GM18508 (cell line): Measurements from ENCODE around the gene CLNK.

ENCODE experiments used
- ATAC-seq: cut with Tn5 transposase; IDR thresholded peaks from one replicate; pipeline ENCODE4 v1.9.1; 2021; ENCODE audit warnings: moderate number of reproducible peaks; ENCODE audit not compliant: insufficient read depth, unreplicated experiment

Gene CLNK

DNA sequence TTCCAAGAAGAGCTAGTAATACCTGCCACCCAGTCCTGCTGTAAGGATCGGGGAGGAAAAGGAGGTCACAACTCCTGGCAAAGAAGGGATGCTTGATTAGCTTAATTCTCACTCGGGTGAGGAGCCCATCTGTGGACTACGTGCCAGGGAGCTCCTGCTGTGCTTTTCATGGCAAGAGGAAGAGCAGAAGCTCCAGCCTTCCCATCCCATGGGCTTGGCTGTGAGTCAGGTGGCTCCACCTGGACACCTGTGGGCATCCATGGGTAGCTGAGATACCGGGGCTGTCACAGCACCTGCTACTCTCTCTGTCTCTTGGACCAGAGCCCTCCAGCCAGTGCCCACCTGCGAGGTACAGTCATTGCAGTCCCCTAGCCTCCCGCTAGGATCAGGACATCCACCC, 18.0 kb downstream of the CLNK start:
- no peak for ATAC-seq

DNA sequence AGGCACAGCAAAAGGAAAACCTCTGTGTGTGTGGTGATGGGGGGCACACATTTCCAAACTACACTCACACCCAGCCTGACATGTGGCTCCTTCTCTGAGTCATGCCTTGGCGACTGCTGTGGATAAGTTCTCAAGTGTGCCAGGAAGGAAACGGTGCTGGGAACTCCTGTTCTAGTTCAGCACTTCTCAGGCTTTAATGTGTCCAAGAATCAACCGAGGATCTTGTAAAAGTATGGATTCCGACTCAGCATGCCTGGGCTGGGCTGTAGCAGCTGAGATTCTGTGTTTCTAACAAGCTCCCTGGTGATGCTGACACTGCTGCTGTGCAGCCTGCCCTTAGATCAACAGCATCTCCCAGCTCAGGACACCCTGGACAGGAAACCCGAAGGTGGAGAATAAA, 20.2 kb downstream of the CLNK start:
- no peak for ATAC-seq

DNA sequence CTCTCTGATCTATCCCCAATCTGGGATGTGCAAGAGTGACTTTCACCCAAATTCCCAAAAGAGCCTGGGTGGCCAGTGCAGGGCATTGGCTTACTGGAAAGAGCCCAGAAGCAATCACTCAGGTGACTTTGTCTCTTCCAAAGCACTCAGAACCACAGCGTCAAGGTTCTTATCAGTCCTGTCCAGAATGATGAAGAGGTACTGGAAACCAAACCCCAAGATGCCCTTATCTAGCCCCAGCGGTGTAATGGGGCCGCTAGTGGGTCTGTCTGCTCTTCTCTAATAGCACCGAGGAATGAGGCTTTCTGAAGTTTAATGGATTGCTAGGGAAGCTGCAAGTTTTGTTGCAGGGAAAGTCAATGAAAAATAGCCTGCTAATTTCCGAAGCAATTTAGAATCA, 21.6 kb downstream of the CLNK start:
- no peak for ATAC-seq

DNA sequence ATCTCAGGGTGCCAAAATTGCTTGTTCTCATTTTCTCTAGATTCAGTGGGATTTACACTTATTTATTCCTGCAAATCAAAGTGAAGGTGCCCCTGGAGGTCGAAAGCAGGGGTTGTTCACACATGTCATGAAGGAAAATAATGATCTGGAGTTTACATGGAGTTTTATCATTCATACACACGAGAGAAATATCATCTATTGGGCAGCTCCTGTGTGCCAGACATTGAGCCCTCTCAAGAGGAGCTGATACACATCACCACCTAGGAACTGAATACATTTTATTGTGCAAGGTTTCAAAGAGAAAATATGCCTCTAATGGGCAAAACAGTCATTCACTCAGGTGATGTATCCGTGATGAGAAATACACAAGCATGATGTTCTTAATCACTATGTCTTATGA, 23.5 kb downstream of the CLNK start:
- no peak for ATAC-seq

DNA sequence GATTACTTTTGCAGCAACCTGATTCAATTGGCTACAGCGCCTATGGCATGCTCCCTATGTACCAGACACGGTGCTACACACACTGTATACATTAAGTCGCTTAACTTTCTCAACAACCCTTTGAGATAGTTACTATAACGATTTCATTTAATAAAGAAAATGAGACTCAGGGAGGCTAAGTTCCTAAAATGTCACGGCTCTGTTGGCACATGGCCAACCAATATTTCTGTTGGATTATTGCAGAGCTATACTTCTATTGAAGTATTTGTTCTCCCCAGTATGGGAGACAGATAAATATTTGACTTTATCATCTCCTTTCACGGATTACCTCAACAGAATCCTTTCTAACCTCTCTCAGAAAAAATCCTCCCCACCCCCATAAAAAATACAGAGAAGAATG, 25.3 kb downstream of the CLNK start:
- ATAC-seq: no peak

DNA sequence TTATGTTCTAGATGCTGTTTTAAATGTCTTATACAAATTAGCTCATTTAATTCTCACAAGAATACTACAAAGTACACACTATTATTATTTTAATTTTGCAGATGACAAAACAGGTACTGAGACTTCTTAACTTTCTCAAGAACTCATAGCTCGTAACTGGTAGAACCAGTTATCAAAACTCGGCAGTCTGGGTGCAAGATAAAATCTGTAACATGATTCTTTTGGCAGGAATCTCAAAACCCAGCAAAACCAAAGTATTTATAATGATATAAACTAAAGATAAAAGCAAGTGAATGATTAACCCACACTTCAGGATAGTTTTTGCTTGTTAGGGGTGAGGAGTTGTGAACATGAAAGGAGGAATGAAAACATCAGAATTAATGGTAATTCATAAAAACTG, 27.6 kb downstream of the CLNK start:
- ATAC-seq: no peak

DNA sequence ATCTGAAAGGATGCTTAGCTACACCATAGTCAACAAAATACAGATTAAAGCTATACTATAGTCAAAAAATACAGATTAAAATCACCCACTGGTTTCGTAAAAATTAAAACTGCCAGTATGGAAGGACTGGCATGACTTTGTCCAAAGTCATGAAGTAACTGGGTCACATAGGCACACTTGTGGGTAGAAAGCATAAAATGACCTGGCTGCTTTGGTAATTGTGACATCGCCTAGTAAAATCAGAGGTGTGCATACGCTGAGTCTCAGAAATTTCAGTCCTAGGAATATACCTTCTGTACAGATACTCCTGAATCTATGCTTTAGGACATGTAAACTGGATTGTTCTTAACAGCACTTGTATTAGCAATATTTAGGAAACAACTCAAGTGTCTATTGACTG, 28.1 kb downstream of the CLNK start:
- no peak for ATAC-seq

DNA sequence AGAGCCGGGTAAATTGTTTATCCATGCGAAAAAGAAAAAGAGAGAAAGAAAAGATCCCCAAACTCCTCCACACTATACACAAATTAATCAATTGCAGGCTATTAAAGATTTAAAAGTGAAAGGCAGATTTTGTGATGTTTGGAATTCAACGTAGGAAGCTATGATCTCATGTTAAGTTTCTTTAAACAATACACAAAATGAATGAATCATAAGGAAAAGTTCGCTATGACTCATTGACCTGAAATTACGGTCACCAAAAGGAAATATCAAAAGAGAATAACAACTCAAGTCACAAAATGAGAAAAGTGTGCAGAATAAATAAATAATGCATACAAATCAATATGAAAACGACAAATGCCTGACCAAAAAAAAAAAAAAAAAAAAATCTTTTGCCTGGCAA, 28.6 kb downstream of the CLNK start:
- ATAC-seq: no peak

DNA sequence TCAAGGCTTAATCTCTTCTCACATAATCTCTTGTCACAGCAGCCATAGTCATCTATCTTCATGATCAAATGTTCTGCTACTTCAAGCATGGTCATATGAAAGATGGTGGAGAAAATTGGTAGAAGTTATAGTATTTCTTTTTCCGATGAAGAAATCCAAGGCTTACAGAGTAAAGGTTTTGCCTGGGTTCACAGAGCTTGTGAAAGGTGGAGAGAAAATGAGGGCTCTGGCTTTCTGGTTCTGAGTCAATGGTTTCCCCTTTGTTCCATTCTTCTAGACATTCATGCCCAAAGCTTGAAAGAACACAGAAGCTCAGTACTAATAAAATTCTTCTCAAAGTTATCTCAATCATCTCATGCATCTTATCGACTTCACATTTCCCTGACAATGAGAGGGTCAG, 36.1 kb downstream of the CLNK start:
- ATAC-seq: no peak

DNA sequence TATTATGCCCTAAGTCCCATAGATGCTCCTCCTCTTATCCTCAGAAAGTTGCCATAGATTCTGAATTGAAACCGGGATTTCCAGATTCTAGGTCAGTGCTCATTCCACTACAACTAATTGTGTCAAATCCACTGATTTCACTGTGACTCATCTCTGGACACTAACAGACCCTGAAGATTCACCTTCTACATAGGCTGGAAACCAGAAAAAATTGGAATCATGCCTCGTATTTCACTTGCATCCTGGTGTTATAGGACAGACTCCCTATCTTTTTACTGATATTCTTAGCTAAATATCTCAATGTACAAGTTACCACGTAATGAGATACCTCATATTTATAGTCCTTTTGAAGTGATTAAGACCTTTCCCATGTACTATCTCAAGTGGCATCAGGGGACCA, 36.7 kb downstream of the CLNK start:
- ATAC-seq: no peak

DNA sequence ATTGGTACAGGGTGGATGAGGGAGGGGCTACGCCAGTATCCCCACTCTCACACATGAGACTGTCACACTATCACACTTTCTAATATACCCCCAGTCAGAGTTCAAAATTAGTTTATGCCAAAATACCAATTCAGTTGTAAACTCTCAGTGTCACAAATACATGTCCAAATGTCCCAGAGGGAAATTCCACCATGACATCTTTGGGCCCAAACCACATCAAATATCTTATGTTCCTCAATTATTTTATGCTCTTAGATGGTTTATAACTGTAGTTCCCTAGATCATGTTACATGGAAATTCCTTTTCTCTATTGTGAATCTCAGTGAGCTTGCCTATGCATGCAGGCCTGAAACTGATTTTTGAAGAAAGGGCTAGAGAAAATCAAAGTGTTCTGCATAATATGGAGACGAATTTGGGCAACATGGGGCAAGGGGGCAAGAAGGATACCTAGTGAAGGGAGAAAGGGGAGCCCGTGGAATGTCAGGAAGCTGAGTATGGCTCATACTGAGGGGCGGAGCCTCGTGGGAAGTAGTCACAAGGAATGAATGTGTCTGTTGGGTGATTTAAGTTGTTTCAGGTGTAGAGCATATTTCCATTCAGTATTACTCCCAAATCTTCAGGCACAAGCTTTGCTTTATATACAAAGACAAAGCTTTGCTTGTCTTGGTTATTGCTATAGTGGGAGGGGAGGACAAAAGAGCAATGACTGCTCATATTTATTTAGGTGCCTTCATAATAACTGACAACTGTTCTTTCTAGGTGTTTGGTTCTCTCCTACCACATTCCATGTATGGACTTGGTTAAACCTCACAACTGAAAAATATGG, 40.8 kb downstream of the CLNK start:
- ATAC-seq: no peak

DNA sequence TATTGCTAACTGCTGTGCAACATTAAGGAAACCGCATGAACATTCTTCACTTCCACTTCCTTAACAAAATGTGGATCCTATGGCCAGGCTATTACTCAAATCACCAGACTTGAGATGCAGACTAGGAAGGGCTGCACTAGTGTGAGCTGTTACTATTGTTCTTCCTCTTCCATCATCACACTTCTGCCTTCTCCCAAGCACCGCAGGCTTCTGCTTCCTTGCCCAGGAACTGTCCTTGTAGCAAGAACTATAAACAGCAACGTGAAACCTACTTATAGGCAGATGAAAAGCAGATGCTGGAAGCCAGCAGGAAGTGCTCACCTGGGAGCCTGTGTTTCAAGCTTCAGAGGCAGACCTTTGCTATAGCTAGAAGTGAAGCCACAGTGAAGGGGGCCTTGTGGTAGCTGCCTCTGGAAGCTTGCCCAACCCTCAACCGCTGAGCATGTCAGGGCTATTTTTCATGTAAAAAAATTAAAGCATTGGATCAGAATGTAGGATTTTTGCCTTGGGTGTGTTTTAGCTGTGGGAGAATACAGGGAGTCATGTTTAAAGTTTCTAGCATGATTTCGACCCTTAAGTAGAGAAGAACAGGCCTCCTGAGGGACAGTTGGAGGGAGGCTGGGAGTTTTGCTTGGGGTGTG, 43.9 kb downstream of the CLNK start:
- ATAC-seq: no peak

DNA sequence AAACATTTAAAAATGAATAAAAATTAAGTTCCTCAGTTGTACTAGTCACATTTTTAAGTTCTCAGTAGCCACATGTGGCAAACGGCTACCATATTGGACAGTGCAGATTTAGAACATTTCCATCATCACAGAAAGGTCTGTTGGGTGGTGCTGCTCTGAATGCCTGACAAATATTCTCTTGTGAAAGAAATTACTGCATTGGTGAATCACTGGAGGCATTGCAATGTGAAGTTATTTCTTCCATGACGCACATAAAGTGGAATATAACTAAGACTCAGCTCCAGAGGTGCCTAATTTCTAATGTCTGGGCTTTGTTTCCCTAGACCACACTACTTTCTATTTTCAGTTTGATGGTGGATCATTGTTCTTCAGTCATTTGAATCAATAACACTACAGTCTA, 44.9 kb downstream of the CLNK start:
- ATAC-seq: no peak

DNA sequence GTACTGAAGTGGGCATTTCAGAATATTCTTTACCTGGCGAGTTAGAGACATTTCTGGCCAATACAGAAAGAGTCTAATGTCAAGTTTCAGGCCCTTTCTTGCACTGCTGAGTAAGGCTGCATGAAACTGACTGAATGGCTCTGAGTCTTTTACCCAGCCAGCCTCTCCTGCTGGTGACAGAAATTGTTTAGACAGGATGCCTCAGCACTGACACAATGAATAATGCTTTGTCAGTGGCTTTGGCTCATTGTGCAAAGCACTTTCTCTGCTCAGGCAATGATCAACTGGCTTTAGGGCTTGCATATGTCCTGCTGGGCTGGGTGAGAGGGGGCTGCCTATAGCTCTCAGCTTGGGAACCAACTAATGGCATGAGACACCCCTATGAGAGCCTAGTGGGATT, 45.5 kb downstream of the CLNK start:
- ATAC-seq: no peak

DNA sequence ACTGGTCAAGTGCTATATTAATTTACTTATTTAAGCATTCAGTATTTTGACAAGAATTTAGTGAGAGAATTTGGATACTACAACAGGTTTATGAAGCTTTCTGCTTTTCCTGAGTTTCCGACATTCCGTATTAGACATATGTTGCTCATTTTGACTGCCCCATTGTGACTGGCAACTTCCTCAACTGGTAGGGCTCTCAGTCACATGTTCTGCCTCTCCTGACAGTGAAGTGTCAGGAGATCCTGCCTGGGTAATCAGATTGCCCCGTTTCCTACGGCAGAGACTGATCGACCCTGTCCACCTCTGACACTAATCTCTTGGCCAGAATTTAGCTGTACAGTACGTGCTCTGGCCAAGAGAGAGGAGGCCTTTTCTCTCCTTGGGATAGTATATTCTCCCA, 49.5 kb downstream of the CLNK start:
- no peak for ATAC-seq

DNA sequence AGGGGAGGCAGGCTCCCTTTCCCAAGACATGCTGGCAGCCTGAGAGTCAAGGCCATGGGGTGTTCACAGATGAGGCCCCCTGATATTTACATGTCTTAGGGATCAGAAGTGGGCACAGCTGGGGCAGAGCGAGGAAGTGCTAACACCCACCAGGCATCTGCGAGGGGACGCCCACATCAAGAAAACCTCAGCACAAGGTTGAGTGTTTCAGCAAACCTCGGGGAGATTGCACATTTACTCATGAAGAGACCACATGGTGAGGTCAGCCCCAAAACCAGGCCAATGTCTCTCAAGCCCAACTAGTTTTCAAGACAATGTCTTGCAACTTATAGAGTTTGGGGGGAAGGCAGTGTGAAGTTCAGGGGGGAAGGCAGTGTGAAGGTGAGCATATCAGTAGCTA, 55.2 kb downstream of the CLNK start:
- ATAC-seq: peak; percentile 57

DNA sequence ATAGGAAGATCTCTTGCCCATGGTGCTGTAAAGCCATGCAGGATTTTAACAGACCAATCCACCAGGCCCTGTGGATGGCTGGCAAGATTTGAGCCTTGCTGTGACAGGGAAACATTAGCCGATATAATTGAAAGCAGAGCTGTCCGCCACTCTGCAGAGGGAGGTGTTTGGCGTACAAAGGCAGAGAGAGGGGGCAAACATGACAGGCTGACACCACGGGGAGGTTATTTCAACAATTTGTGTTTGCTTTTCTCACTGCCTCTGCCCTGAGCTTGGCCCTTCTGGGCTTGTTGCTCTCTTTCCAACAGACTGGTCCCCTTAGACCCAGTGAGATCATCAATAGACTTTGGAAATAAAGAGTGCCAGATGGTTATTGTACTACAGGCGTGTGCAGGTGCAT, 59.4 kb downstream of the CLNK start:
- ATAC-seq: no peak

DNA sequence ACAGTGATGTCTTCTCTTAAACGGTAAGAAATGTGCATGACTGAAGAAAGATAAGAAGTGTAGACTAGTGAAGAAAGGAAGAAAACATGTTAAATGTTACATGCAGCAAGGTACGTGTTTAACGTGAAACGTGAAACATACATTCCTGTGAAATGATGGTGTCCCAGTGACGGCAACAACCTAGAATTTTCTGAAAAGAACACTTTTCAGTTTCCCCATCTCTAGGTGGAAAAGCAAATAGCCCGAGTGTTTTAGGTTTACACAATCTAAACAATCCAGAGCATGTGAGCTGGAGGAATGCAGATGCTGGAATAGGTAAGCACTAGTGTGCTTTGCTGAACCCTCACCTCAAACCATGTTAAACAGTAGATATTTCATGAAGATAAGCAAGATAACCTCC, 60.7 kb downstream of the CLNK start:
- no peak for ATAC-seq

DNA sequence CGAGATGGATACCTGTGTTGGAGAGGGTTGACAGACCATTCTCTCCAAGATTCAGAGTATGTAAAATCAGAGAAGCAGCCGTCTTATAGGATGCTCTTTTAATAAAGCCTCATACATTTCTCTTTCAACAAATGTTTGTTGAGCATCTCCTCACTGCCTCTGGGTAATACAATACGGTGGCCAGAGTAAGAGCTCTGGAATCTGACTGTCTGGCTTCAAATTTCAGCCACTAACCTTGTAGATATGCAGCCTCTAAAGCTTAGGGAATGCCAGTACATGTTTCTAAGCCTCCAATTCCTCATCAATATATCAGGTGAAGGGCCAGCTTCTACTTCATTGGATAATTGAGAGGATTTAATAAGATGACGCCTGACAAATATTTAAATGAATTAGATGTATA, 61.3 kb downstream of the CLNK start:
- ATAC-seq: no peak

DNA sequence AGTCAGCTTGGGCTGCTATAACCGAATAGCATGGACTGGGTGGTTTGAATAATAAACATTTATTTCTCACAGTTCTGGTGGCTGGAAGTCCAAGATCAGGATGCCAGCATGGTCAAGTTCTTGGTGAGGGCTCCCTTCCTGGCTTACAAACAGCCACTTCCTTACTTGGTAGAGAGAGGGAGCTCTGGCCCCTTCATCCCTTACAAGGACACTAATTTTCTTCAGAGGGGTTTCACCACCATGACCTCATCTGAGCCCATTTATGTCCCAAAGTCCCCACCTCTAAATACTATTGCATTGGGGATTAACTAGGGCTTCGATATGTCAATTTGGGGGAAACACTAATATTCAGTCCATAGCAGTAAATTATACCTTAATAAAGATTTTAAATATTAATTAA, 61.8 kb downstream of the CLNK start:
- peak; percentile 93 for ATAC-seq

DNA sequence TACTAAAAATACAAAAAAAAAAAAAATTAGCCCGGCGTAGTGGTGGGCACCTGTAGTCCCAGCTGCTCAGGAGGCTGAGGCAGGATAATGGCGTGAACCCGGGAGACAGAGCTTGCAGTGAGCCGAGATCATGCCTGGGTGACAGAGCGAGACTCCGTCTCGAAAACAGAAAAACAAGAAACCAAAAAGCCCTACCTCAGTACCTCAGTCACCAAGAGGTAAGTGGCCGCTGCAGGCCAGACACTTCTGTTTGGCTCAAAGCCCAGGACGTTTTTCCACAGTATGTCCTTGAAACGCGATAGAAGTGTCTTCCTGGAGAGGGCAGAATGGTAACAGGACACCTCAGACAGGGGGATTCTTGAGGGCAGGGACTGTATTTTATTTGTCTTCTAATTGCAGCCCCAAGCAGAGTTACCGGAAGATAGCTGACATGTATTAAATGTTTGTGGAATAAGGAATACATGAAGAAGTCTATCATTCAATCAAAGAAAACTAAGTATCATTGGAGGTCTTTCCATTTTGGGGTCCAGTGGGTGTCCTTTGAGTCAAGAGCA, 63.6 kb downstream of the CLNK start:
- ATAC-seq: no peak

DNA sequence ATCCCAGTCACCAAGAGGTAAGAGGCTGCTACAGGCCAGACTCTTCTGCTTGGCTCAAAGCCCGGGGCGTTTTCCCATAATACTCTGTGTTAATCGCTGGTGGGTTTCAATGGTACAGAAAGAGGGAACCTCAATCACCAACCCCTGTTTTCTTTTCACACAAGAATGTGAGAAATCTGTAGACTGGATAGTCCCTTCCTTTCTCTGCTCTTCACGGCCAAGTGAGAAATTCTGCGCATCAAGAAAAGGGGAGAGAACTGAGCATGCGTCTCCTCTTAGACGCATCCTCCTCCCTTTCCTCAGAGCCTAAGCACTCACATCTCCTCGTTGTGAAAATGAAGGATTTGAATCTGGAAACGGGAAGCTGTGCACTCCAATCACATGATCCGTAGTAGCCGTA, 64.7 kb downstream of the CLNK start:
- ATAC-seq: no peak
